ENCODE measurements around the gene GABBR2.

GABBR2 gene

DNA sequence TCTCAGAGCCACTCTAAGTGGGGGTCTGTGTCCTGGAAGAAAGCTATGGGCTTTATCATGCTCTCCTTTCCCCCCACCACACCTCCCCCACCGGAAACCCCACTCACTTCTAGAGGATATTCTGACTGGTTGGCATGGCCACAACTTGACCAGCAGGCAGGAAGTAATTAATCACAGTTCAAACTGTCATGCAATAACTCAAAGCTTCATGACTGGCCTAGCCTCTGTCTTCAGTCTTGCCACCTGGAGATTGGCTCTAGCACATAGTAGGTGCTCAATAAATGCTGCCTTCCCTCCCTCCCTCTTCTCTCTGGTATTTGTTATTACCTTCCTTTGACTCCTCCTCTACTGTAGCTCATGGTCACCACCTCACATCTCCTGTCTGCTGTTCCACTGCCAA, 124.7 kb downstream of the GABBR2 start:
- no peak for TF ChIP-seq POLR2A (IDR thresholded peaks at IDR 0.05; ENCODE audit: low read depth, low read length)
- TF ChIP-seq POLR2AphosphoS5 (IDR thresholded peaks at IDR 0.05; ENCODE audit: low read depth, low read length) = no peak
- no peak for TF ChIP-seq TAF1 (IDR thresholded peaks at IDR 0.05; ENCODE audit: borderline replicate concordance, low read depth, low read length)
- DNase-seq (ENCODE audit: insufficient read length) (no peak), FAIRE-seq (peak; percentile 66)

DNA sequence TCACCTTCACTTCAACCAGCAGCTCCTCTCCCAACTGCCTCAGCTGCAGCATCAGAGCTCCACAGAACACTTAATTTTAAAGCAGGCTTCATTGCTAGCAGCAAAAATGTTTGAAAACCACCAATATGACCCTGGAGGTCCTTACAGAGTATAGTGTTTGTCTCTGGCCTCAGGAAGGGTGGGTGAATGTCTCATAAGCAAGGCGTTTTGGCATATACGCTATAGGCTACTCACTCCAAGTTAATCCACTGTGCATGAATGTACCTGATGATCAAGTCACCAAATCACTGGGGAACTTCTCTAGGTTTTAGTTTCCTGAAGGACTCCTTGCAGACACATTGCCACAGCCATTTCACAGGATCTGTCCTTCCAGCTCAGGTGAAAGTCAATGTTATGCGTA, 125.3 kb downstream of the GABBR2 start:
- FAIRE-seq (no peak), DNase-seq (ENCODE audit: insufficient read length) (no peak)
- no peak for TF ChIP-seq POLR2AphosphoS5 (IDR thresholded peaks at IDR 0.05; ENCODE audit: low read depth, low read length)
- no peak for TF ChIP-seq TAF1 (IDR thresholded peaks at IDR 0.05; ENCODE audit: borderline replicate concordance, low read depth, low read length)
- no peak for TF ChIP-seq POLR2A (IDR thresholded peaks at IDR 0.05; ENCODE audit: low read depth, low read length)

DNA sequence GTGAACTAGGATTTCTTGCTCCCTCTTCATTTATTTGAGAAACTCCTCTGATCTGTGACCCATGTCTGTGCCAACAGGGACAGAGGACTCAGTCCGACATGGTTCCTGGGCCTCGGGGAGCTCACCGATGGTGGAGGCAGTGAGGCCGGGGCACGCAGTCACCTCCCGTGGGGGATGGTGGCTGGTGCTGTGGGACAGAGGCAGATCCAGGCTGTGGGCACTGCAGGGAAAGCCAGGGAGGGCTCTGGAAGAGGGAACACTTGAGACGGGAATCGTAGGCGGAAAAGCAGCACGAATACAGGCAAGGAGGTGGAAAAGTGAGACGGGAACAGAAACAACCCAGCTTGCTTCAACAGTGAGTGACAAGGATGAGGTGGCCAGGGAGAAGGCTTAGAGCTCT, 127.8 kb downstream of the GABBR2 start:
- TF ChIP-seq TAF1 (IDR thresholded peaks at IDR 0.05; ENCODE audit: borderline replicate concordance, low read depth, low read length) (no peak), POLR2AphosphoS5 (IDR thresholded peaks at IDR 0.05; ENCODE audit: low read depth, low read length) (no peak)
- DNase-seq (ENCODE audit: insufficient read length) (no peak), FAIRE-seq (no peak)

DNA sequence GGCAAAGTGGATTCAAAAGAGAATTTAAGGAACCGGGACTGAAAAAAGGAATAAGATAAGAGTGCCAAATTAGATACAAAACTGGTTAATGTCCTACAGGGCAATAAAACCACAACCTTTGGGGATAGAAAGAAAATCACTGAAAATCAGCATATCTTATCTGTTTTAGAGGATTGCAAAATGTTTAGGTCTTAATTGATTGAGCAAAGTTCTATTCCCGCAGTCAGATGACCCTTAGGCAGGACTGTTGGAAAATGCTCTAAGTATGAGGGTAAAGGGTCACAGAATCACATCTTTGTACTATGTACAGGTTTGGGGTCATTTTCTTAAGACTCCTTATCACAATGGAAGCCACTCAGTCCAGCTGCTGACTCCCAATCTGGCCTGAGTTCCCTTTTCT, 129.0 kb downstream of the GABBR2 start:
- FAIRE-seq = no peak
- TF ChIP-seq TAF1 (IDR thresholded peaks at IDR 0.05; ENCODE audit: borderline replicate concordance, low read depth, low read length) (no peak), POLR2A (IDR thresholded peaks at IDR 0.05; ENCODE audit: low read depth, low read length) (no peak), POLR2AphosphoS5 (IDR thresholded peaks at IDR 0.05; ENCODE audit: low read depth, low read length) (no peak)
- no peak for DNase-seq (ENCODE audit: insufficient read length)

DNA sequence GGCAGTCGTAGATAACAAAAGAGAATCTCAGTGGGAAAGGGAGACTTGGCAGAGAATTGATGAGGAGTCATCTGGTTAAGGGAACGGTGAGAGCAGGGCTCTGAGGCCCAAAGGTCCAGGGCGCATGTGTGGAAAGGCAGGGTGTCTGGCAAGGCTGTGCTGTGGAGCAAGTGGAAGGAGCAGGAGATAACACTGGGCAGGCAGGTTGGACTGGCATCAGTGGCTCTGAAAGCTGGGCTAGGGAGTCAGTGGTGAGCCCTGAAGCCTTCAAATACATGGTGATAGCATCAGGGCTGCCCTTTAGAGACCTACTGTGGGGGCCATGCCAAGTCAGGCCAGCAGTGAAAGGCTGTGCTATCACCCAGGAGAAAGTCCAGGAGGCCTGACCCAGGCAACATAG, 131.3 kb downstream of the GABBR2 start:
- FAIRE-seq (no peak), DNase-seq (ENCODE audit: insufficient read length) (no peak)
- TF ChIP-seq TAF1 (IDR thresholded peaks at IDR 0.05; ENCODE audit: borderline replicate concordance, low read depth, low read length) (no peak), POLR2AphosphoS5 (IDR thresholded peaks at IDR 0.05; ENCODE audit: low read depth, low read length) (no peak), POLR2A (IDR thresholded peaks at IDR 0.05; ENCODE audit: low read depth, low read length) (no peak)

DNA sequence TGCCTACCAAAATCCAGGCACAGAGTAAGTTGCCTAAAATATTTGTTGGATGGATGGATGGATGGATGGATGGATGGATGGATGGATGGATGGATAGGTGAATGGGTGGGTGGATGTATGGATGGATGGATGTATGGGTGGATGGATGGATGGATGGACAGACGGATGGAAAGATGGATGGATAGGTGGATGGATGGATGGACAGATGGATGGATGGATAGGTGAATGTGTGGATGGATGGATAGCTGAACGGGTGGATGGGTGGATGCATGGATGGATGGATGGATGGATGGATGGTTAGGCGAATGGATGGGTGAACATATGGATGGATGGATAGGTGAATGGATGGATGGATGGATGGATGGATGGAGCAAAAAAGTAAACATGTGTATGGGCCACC, 131.9 kb downstream of the GABBR2 start:
- no peak for TF ChIP-seq POLR2AphosphoS5 (IDR thresholded peaks at IDR 0.05; ENCODE audit: low read depth, low read length)
- TF ChIP-seq POLR2A (IDR thresholded peaks at IDR 0.05; ENCODE audit: low read depth, low read length) = no peak
- TF ChIP-seq TAF1 (IDR thresholded peaks at IDR 0.05; ENCODE audit: borderline replicate concordance, low read depth, low read length) = no peak
- DNase-seq (ENCODE audit: insufficient read length) = no peak
- FAIRE-seq = no peak

DNA sequence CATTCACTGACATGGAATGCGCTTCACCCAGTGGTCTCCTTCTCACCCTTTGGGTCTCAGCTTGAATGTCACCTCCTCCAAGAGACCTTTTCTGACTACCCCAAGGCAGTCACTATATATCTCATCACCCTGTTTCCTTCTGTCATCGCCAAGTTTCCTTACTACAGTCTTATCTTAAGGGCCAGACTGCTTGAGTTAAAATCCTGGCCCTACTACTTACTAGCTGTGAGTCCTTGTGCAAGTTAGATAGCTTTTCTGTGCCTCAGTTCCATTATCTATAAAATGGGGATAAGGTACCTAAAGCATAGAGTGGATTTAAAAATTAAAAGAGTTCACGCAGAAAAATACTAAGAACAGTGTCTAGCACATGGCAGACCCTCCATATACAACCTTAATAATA, 132.4 kb downstream of the GABBR2 start:
- TF ChIP-seq POLR2AphosphoS5 (IDR thresholded peaks at IDR 0.05; ENCODE audit: low read depth, low read length) (no peak), POLR2A (IDR thresholded peaks at IDR 0.05; ENCODE audit: low read depth, low read length) (no peak), TAF1 (IDR thresholded peaks at IDR 0.05; ENCODE audit: borderline replicate concordance, low read depth, low read length) (no peak)
- FAIRE-seq (no peak), DNase-seq (ENCODE audit: insufficient read length) (no peak)

DNA sequence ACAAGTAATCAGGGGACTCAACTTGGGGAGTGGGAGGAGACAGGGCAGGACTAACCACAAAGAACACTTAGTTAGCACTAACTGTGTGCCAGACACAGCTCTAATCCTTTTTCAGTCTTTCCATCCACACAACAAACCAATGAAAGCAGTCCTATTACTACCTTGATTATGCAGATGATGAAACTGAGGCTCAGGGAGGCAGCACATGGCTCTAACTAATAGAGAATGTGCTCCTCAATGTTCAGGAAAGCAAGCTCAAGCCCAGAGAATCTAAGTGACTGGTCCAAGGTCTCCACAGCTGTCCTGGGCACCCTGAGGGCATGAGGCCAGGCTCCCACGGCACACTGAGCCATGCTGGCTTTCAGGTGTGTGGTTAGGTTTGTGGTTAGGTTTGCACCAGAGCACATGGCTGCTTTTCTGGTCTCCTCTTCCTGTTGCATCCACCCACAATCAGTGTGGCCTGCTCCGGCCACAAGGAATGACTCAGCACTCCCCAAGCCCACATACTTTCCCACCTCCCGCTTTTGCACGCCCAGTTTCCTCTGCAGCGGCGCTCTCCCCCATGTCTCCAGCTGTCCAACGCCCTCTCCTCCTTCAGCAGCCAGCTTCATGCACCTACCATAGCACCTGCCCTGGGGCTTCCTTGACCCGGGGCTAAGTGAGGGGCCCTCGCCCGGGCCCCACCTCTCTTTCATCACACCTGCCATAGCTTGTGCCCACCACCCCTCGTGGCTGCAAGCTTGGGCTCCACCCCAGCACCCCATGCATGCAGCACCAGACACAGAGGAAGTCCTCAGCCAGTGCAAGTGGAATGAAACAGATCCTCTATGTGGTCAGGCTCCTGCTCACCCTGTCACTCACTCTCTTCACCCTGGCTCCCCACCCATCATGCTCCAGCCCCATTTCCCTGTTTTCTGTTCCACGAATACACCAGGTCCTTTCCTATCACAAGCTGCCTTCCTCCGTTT, 133.1 kb downstream of the GABBR2 start:
- FAIRE-seq = peak; percentile 91
- TF ChIP-seq TAF1 (IDR thresholded peaks at IDR 0.05; ENCODE audit: borderline replicate concordance, low read depth, low read length) = no peak
- TF ChIP-seq POLR2A (IDR thresholded peaks at IDR 0.05; ENCODE audit: low read depth, low read length) = no peak
- no peak for TF ChIP-seq POLR2AphosphoS5 (IDR thresholded peaks at IDR 0.05; ENCODE audit: low read depth, low read length)
- DNase-seq (ENCODE audit: insufficient read length) = peak; percentile 56

DNA sequence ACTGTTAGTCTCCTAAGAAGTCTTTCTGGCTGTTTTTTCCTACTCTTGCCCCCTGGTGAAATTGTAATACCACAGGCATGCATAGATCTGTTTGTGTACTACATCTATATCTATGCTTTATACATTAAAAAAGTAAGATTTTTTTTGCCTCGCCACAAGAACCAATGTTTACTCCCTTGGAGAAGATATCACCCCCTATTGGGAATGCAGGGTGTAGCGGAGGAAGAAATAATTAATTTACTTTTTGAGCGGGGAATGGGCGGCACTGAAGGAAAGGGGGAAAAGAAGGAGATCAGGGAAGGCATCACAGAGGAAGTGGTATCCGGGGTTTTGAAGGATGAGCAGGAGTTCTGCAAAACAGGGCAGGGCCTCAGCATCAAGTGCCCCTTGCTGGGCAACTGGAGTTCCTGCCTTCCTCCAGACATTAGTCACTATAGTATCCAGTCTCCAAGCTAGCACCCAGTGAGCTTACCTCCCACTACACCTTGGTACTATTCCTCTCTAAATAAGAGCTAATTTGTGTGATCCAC, 134.9 kb downstream of the GABBR2 start:
- DNase-seq (ENCODE audit: insufficient read length) (no peak), FAIRE-seq (no peak)
- no peak for TF ChIP-seq POLR2A (IDR thresholded peaks at IDR 0.05; ENCODE audit: low read depth, low read length)
- no peak for TF ChIP-seq POLR2AphosphoS5 (IDR thresholded peaks at IDR 0.05; ENCODE audit: low read depth, low read length)
- TF ChIP-seq TAF1 (IDR thresholded peaks at IDR 0.05; ENCODE audit: borderline replicate concordance, low read depth, low read length) = no peak

DNA sequence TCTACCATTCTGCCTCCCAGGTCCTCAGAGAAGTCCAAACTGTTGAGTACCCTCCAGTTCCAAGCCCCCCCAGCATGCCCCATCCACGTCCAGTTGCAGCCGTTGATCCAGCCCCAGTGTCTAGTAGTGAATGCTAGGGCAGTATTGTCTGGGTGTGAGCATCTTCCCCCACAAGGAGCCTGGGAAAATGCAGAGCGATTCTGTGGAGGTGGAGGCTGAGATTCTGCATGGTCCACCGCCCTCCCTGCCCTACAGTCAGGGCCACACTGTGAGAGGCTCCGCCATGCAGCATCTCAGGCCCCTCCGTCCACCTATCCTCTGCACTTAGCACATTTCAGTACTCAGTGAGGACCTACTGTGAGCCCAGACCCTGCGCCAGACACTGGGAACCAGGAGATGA, 135.9 kb downstream of the GABBR2 start:
- no peak for FAIRE-seq
- no peak for TF ChIP-seq POLR2AphosphoS5 (IDR thresholded peaks at IDR 0.05; ENCODE audit: low read depth, low read length)
- no peak for TF ChIP-seq TAF1 (IDR thresholded peaks at IDR 0.05; ENCODE audit: borderline replicate concordance, low read depth, low read length)
- TF ChIP-seq POLR2A (IDR thresholded peaks at IDR 0.05; ENCODE audit: low read depth, low read length) = no peak
- no peak for DNase-seq (ENCODE audit: insufficient read length)

DNA sequence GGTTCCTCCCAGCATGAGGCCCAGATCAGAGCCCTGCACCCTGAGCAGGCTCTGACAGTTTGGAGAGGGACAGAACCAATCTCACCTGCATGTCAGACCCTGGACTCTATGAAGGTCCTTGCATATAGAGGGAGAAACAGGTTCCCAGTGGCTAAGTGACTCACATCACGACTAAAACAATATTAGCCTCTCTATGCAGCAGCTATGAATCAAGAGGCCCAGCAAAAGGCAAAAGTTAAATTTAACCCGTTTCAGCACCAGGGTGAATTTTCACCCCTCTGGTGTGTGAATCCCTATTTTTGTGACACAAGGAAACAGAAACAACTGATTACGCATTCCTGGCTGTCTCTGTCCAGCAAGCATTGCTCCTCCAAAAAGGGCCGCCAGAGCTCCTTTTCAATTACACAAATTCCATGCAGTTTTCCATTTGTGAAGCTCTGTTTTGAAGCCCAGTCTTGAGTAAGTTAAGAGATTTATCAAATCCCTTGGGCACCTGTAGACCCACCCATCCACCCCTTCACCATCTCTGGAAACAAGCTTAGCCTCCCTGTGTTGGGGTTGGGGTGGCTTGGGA, 136.6 kb downstream of the GABBR2 start:
- DNase-seq (ENCODE audit: insufficient read length) = no peak
- FAIRE-seq = no peak
- TF ChIP-seq POLR2A (IDR thresholded peaks at IDR 0.05; ENCODE audit: low read depth, low read length) (no peak), TAF1 (IDR thresholded peaks at IDR 0.05; ENCODE audit: borderline replicate concordance, low read depth, low read length) (no peak), POLR2AphosphoS5 (IDR thresholded peaks at IDR 0.05; ENCODE audit: low read depth, low read length) (no peak)

DNA sequence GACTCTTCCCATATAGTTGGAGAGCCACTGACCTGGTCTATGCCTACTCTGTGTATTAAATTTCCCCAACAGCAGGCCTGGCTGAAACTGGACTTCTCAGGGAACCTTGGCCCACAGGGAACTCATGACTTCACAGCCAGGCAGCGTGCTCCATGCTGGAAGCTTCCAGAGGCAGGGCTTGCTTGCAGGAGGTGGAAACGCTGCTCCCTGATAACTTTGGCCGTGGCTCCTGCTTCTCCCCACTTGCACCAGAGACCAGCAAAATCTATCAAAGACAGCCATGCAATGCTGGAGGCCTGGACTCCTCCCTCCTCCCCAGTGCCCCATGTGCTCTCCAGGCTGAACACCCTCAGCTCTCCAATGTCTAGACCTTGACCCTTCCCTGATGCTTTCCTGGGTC, 137.1 kb downstream of the GABBR2 start:
- FAIRE-seq = no peak
- TF ChIP-seq POLR2A (IDR thresholded peaks at IDR 0.05; ENCODE audit: low read depth, low read length) (no peak), TAF1 (IDR thresholded peaks at IDR 0.05; ENCODE audit: borderline replicate concordance, low read depth, low read length) (no peak), POLR2AphosphoS5 (IDR thresholded peaks at IDR 0.05; ENCODE audit: low read depth, low read length) (no peak)
- DNase-seq (ENCODE audit: insufficient read length) = no peak

All from GM12892 (cell line).